Endothelial cell of umbilical vein (primary cell): ENCODE results near the gene TCF7. TPM values are rescaled to one million over a fixed set of nuclear protein-coding genes. Genes with fewer than 3 reads are reported as not detected.

Source experiments
- BruUV-seq: library from RNA; stranded (reverse); fragments of 400-500 nt; replicated peaks from 2 replicates; lab custom pipeline; 2021; lab: Mats Ljungman, UMichigan
- CTCF ChIA-PET: fragments of 300-600, 350-600 bp; sonication (Branson Sonifier 250); formaldehyde crosslinking; loops from one replicate; lab custom pipeline; 2021; ENCODE audit warnings: antibody characterized with exemption, inconsistent platforms; lab: Charles Lee
- POLR2A ChIA-PET: fragments of 300-600, 350-600 bp; sonication (Branson Sonifier 250); formaldehyde crosslinking; loops from one replicate; lab custom pipeline; 2021; ENCODE audit warnings: antibody characterized with exemption, inconsistent platforms; lab: Charles Lee
- DNase-seq: peaks from one replicate; pipeline ENCODE4 v3.0.0-alpha.2; 2011; ENCODE audit warnings: low read depth, low spot score
- FAIRE-seq: peaks from 2 replicates; lab custom pipeline; 2011; peaks lifted over from hg19 to GRCh38; lab: Jason Lieb, UNC
- H2AFZ ChIP-seq: 2 replicates; pipeline ENCODE4 v1.6.0; 2012; ENCODE audit warnings: low read depth, low read length, control low read depth, inconsistent platforms
- H3K27ac ChIP-seq: 2 replicates; pipeline ENCODE4 v1.5.1; 2011; ENCODE audit warnings: low read depth, mild to moderate bottlenecking, control low read depth, low read length, moderate library complexity; ENCODE audit not compliant: insufficient read depth
- H3K27me3 ChIP-seq, 2 experiments: 2 replicates each; pipeline versions ENCODE4 v1.6.0 to v1.6.1; 2011; ENCODE audit warnings: low read length in 2 of 2, mixed read lengths in 1 of 2; ENCODE audit not compliant: control insufficient read depth in 2 of 2, insufficient read depth in 2 of 2
- H3K36me3 ChIP-seq, 2 experiments: 2 replicates in 1 of 2; 3 replicates in 1 of 2; pipeline ENCODE4 v1.5.1; 2011; ENCODE audit warnings: low read length in 2 of 2, mild to moderate bottlenecking in 1 of 2, moderate library complexity in 1 of 2; ENCODE audit not compliant: control insufficient read depth in 2 of 2, insufficient read depth in 2 of 2; ENCODE audit errors: extremely low read depth in 1 of 2
- H3K4me1 ChIP-seq: 3 replicates; pipeline ENCODE4 v1.5.1; 2011; ENCODE audit warnings: mild to moderate bottlenecking, low read length; ENCODE audit not compliant: control insufficient read depth, insufficient read depth; ENCODE audit errors: extremely low read depth
- H3K4me2 ChIP-seq: 2 replicates; pipeline ENCODE4 v1.6.1; 2011; ENCODE audit warnings: low read length, control low read depth, mixed read lengths; ENCODE audit not compliant: insufficient read depth
- H3K4me3 ChIP-seq, 3 experiments: fragments of 200-600 bp in 1 of 3; sonication (generic), shearing (Covaris generic) in 1 of 3; replicated peaks in 1 of 3; 2 replicates each; pipeline ENCODE4 v1.5.1; 2011 to 2016; ENCODE audit warnings: control low read depth in 3 of 3, low read length in 3 of 3, mild to moderate bottlenecking in 2 of 3, inconsistent platforms in 1 of 3, low read depth in 1 of 3, moderate library complexity in 1 of 3; ENCODE audit not compliant: insufficient read depth in 1 of 3
- H3K79me2 ChIP-seq: 2 replicates; pipeline ENCODE4 v1.6.0; 2012; ENCODE audit warnings: low read length, inconsistent platforms; ENCODE audit not compliant: control insufficient read depth, insufficient read depth
- H3K9ac ChIP-seq: replicated peaks from 2 replicates; pipeline ENCODE3; 2011; ENCODE audit warnings: low read length, control low read depth; ENCODE audit not compliant: insufficient read depth; ENCODE audit errors: extremely low read depth
- H3K9me1 ChIP-seq: replicated peaks from 3 replicates; pipeline ENCODE4 v1.6.0; 2011; ENCODE audit warnings: mild to moderate bottlenecking, low read length; ENCODE audit not compliant: control insufficient read depth, insufficient read depth; ENCODE audit errors: extremely low read depth
- H3K9me3 ChIP-seq: replicated peaks from 2 replicates; pipeline ENCODE4 v1.5.1; 2012; ENCODE audit warnings: low read length, inconsistent platforms; ENCODE audit not compliant: control insufficient read depth, insufficient read depth
- H4K20me1 ChIP-seq: replicated peaks from 2 replicates; pipeline ENCODE3; 2011; ENCODE audit warnings: mild to moderate bottlenecking, low read length; ENCODE audit not compliant: control insufficient read depth, insufficient read depth; ENCODE audit errors: extremely low read depth
- EZH2 ChIP-seq: IDR thresholded peaks from 2 replicates; pipeline ENCODE4 v1.6.1; 2012; ENCODE audit warnings: borderline replicate concordance, low read depth, mild to moderate bottlenecking, moderate library complexity, low read length, inconsistent platforms; ENCODE audit not compliant: severe bottlenecking
- FOS ChIP-seq: IDR thresholded peaks from 2 replicates; pipeline ENCODE4 v1.6.1; 2011; ENCODE audit warnings: mild to moderate bottlenecking, low read length, moderate library complexity, borderline replicate concordance; ENCODE audit not compliant: insufficient read depth
- GATA2 ChIP-seq: IDR thresholded peaks from 2 replicates; pipeline ENCODE4 v1.7.0; 2011; ENCODE audit warnings: low read depth, mild to moderate bottlenecking, moderate library complexity, mixed read lengths, low read length; ENCODE audit not compliant: insufficient read length, insufficient read depth
- JUN ChIP-seq: IDR thresholded peaks from 2 replicates; pipeline ENCODE4 v1.6.1; 2011; ENCODE audit warnings: borderline replicate concordance, low read depth; ENCODE audit not compliant: insufficient read length, insufficient read depth
- MAX ChIP-seq: IDR thresholded peaks from 2 replicates; pipeline ENCODE4 v1.6.1; 2011; ENCODE audit not compliant: insufficient read depth, insufficient read length
- MYC ChIP-seq: IDR thresholded peaks from one replicate; pipeline ENCODE4 v1.6.1; 2011; ENCODE audit warnings: mild to moderate bottlenecking, low read depth, low read length
- POLR2A ChIP-seq: IDR thresholded peaks from 2 replicates; pipeline ENCODE4 v1.6.1; 2012; ENCODE audit warnings: low read depth, mild to moderate bottlenecking, control low read depth, low read length
- POLR2AphosphoS5 ChIP-seq: IDR thresholded peaks from 2 replicates; pipeline ENCODE4 v1.6.1; 2012; ENCODE audit warnings: low read depth, mild to moderate bottlenecking, control low read depth, low read length, moderate library complexity; ENCODE audit not compliant: insufficient read depth
- dilution Hi-C: fragments of 300-500 bp; cut with MboI; formaldehyde crosslinking; loops from one replicate; pipeline ENCODE4 v1.15.0; 2019; ENCODE audit warnings: low sequenced_read_pairs; ENCODE audit not compliant: extremely low pct_ligation_motif_present
- intact Hi-C: fragments of 100-400 bp; cut with micrococcal nuclease; formaldehyde crosslinking; loops from one replicate; pipeline ENCODE4 v1.10.0; 2022
- polyA plus RNA-seq, 4 experiments: library from polyadenylated mRNA; depleted of rRNA in 3 of 4; stranded (reverse) in 3 of 4; unstranded in 1 of 4; fragments of >200 nt; gene quantifications; 2 replicates each; pipeline versions ENCODE4 v1.2.1 to v1.2.3, GENCODE V29; 2011 to 2012; ENCODE audit warnings: missing spikeins in 1 of 4
- total RNA-seq: library from RNA; stranded (reverse); gene quantifications from 2 replicates; pipeline ENCODE4 v1.2.3, GENCODE V29; 2021
- TF ChIP-seq, protein P1 (sequence below), 2 donors: IDR thresholded peaks; 1 replicate in 1 of 2; 2 replicates in 1 of 2; pipeline ENCODE4 v1.5.1; 2011; ENCODE audit warnings: low read length in 2 of 2, mild to moderate bottlenecking in 2 of 2, moderate library complexity in 2 of 2, control low read depth in 1 of 2, inconsistent platforms in 1 of 2, low read depth in 1 of 2; ENCODE audit not compliant: insufficient read depth in 1 of 2; ENCODE audit errors: extremely low read depth in 1 of 2

TCF7 gene
- total and polyA plus RNA-seq, 2 donors (not counting 3 experiments of a cell fraction or from before 2014, with no cell fraction given), result 1.8 to 2.5 TPM

DNA sequence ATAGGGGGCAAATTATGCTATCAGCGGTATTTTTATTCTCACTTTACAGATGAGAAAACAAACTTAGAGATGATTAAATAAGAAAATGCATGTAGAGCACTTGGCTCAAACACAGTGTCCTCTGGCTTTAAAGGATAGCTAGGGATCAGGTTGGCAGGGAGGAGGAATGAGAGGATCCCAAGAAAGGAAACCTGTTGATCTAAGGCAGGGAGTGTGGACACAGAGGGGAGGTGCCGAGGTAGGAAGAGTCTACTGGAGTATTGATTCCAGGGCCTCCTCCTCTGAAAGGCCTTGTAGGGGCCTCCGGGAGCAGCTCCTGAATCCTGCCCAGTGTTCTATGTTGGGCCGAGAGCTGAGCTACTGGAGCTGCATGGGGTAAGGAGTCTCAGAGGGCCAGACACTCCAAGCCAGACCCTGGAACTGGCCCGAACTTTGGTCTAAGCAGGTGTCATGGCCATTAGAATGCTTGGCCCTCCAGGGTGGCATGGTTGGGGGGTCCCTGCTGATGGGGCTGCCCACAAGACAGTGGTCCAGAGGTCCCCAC, 30.4 kb upstream of the TCF7 start:
- no peaks in the 10 kb centered on the region for H3K9me3 ChIP-seq
- no peak overlapping the region for H3K4me2 ChIP-seq
- H4K20me1 ChIP-seq, result no peaks in the 10 kb centered on the region
- dilution Hi-C loops (no loop called here), intact Hi-C loops (no loop called here)
- H3K36me3 ChIP-seq, result no peaks in the 10 kb centered on the region
- peaks cover 4 to 5% of the 10 kb centered on the region in 2 experiments for H3K27me3 ChIP-seq
- no peak overlapping the region for H2AFZ ChIP-seq
- FAIRE-seq (no peak), DNase-seq (no peak)
- H3K9me1 ChIP-seq, result no peaks in the 10 kb centered on the region
- H3K79me2 ChIP-seq, result no peaks in the 10 kb centered on the region
- CTCF ChIA-PET, result interaction anchor here (0.9 to 2.5 kb wide), 4 partner anchors 17 to 45 kb away, joined by 3 to 12 read pairs (median 3); no protein-coding TSS in a partner anchor
- TF ChIP-seq GATA2 (no peak), FOS (no peak), MYC (no peak), POLR2A (no peak), JUN (no peak), POLR2AphosphoS5 (no peak), MAX (no peak), EZH2 (no peak)
- TF ChIP-seq, protein P1, sequence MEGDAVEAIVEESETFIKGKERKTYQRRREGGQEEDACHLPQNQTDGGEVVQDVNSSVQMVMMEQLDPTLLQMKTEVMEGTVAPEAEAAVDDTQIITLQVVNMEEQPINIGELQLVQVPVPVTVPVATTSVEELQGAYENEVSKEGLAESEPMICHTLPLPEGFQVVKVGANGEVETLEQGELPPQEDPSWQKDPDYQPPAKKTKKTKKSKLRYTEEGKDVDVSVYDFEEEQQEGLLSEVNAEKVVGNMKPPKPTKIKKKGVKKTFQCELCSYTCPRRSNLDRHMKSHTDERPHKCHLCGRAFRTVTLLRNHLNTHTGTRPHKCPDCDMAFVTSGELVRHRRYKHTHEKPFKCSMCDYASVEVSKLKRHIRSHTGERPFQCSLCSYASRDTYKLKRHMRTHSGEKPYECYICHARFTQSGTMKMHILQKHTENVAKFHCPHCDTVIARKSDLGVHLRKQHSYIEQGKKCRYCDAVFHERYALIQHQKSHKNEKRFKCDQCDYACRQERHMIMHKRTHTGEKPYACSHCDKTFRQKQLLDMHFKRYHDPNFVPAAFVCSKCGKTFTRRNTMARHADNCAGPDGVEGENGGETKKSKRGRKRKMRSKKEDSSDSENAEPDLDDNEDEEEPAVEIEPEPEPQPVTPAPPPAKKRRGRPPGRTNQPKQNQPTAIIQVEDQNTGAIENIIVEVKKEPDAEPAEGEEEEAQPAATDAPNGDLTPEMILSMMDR (IDR thresholded peaks at IDR 0.05; ENCODE audit: extremely low read depth in 1 of 2, insufficient read depth in 1 of 2, low read depth in 1 of 2, low read length in 2 of 2), result no peak
- no peak overlapping the region for H3K27ac ChIP-seq
- no peak overlapping the region for H3K4me3 ChIP-seq
- H3K9ac ChIP-seq, result no peak overlapping the region
- no TSS peak for BruUV-seq
- POLR2A ChIA-PET, result no interaction called here
- no peaks in the 10 kb centered on the region for H3K4me1 ChIP-seq
